CD4-positive, alpha-beta T cell treated with Interferon alpha-2 for 1 hour (primary cell): ENCODE results near the gene LRFN2.

Experiments used
- DNase-seq, 2 donors: peaks; one replicate each; pipeline ENCODE4 v3.0.0-alpha.2; 2020 to 2022

Gene LRFN2

GRCh38 chr6:40359808-40360207 is 227.4 kb downstream of the LRFN2 start:
- no peak for DNase-seq

- no peak for DNase-seq
Observed at GRCh38 chr6:40358473-40359460, 228.4 kb downstream of the LRFN2 start.

DNA sequence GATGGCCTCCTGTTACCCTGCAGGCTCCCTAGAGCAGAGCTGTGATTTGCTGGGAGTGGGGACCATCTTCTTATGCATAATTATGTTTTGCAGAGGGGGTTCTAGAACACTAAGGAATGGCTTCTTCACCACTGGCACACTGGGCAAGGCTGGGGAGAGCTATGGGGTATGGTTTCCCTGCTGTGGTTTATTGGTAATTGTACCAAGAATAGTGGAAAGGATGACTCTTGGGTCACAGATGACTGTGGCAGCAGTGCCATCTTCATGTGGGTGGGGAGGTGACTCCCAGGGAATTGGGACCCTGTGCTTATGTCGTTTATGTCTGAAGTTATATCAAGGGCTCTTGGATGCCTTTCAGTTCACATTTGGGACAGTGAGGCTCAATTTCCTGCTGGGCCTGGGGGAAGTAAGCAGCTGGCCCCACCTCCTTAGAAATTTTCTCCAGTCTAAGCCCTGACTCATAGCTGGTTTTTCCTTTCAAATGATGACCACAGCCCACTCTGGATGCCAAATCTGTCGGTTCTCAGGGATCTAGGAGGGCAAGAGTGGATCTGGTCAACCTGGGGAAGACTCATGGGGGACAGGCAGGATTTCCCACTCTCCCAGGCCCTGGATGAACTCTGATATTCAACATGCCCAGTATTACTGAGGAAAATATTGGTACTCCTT is 230.8 kb downstream of the LRFN2 start:
- DNase-seq = no peak

DNA sequence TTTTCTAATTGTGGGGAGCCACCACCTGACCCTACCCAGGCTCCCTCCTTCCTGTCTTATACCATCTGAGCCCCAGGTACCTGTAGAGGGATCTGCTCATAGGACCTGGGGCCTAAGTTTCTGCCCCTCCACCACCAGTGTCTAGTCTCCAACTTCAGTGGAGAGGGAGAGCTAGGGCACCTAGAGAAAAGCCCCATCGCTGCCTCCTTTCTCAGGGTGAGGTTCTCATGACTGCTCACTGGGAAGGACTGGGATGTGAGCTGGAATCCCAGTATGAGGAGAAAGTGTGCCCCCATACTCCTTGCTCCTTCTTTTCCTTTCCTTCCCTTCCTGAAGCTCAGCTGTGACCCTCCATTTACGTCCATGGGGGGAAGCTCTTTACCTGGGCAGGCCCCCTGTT is 231.6 kb downstream of the LRFN2 start:
- no peak for DNase-seq

GRCh38 chr6:40355066-40355465 is 232.1 kb downstream of the LRFN2 start:
- DNase-seq = no peak

- DNase-seq = no peak
Observed at GRCh38 chr6:40353967-40354452, 233.2 kb downstream of the LRFN2 start.

DNA sequence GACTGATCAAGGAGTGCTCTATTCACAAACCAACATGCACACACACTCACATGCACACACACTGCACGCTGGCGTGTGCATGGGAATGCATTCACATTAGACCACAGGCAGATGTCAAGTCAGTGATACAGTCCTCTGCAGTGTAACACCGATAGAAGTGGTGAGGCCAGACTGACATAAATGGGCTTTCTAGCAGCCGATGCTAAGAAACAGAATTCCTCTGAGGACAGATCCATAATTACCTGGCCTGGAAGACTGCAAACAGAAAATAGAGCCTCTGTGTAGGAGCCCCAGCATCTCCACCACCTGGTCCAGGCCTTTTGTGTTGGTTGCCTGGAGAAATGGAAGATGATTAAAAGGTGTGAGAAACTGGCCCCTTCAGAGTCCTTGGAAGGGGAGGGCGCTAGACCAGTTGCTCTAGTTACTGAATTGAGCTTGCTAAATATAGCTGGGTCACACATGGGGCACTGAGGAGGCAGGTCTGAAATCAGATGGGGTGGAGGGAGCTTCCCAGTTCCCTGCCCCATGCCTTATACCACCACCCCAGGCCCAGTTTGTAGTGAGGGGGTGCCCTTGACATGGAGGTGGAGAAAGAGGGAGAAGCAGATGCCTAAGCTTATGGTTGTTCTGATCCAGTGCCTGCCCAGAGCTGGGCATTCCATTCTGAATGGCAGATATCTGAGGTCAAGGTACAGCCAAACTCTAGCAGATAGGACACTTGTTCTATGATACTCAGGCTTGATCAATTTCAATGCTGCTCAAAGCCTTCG is 233.8 kb downstream of the LRFN2 start:
- DNase-seq = no peak

- no peak for DNase-seq
Observed at GRCh38 chr6:40352527-40353170, 234.5 kb downstream of the LRFN2 start.

DNA sequence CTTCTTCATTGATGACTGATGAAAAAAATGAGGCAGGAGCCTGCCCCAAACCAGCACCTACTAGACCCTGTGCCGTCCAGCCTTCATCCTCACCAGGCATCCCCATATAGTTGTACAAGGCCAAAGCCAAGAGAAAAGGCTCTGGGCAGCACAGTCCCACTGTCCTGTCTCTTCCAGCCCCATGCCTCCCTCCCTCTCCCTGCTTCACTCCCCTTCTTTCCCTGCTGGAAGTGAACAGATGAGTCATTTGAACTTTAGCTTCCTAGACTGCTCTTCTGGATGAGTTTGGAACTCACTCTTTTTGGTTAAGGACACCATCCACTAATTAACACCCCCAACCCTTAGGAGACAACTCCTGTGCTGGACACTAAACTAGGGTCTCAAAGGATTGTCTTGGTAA is 235.2 kb downstream of the LRFN2 start:
- no peak for DNase-seq

- no peak for DNase-seq
Observed at GRCh38 chr6:40350747-40351217, 236.4 kb downstream of the LRFN2 start.

DNA sequence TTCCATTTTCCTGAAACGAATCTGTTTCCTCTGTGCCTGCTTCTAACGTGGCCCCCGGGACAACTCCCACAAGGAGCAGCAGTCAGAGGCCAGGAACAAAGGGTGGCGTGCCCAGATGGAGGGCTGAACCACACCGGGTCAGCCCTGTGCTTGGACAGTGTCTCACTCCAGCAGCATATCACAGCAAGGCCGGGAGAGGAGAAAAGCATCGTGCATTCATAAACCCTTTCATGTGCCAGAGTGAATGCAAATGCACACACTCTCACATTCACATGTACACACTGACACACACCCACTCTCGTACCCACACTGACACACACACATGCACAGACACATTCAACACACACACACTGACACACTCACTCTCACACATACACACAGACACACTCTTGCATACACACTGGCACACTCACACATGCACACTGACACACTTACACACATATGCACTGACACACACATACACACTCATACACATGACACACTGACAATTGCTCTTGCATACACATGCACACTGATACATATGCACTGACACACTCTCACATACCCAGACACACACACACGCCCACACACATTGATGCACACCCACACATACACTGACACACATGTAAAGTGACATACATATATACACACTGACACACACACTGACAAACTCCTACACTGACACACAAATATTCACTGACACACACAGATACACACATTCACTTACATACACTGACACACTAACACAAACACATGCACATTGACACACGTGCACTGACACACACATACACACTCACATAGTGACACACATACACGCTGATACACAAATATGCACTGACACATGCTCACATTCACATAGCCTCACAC is 237.0 kb downstream of the LRFN2 start:
- DNase-seq = no peak

DNA sequence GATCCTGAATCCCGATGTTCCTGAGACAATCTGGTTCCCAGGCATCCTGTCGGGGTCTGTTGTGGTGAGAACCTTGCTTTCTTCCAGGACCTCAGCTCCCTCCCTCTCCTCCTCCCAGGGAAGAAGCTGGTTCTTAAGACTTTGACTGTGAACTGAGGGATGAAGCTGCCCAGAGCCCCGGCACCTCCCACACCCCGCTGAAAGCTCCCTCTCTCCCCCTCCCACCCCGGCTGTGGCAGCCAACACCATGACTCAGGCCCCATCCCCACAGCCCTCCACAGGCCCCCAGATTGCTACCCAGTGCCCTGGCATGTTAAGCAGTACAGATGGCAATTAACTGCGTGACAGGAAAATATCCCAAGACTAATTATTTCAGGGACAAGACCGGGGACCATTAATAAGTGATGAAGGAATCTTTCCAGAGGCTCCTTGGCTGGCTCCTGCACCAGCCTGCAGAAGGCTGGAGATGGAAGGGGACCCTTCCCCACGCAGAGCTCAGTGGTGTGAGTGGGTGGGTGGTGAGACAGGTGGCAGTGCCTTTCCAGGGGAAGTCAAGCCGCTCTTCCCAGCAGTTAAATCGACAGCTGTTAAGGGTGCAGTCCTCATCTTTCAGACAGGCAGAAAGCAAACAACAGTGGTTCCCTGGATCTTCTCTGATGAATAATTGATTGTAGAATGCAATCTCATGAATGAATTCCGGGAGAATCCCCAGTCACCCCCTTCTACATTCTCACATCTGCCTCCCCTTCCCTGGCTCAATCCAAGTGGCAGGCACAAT is 237.9 kb downstream of the LRFN2 start:
- no peak for DNase-seq

GRCh38 chr6:40348591-40348990 is 238.6 kb downstream of the LRFN2 start:
- DNase-seq = no peak

- no peak for DNase-seq
Observed at GRCh38 chr6:40347571-40348011, 239.6 kb downstream of the LRFN2 start.

DNA sequence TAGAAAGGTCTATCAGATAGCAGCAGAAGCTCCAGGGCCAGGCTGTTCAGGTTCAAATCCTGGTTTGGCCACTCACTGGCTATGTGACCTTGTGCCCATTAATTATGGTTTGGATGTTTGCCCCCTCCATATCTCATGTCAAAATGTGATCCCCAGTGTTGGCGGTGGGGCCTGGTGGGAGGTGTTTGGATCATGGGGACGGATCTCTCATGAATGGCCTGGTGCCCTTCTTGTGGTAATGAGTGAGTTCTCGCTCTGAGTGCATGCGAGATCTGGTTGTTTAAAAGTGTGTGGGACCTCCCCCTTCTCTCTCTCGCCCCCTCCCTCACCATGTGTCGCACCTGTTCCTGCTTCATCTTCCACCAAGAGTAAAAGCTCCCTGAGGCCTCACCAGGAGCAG is 240.9 kb downstream of the LRFN2 start:
- no peak for DNase-seq

DNA sequence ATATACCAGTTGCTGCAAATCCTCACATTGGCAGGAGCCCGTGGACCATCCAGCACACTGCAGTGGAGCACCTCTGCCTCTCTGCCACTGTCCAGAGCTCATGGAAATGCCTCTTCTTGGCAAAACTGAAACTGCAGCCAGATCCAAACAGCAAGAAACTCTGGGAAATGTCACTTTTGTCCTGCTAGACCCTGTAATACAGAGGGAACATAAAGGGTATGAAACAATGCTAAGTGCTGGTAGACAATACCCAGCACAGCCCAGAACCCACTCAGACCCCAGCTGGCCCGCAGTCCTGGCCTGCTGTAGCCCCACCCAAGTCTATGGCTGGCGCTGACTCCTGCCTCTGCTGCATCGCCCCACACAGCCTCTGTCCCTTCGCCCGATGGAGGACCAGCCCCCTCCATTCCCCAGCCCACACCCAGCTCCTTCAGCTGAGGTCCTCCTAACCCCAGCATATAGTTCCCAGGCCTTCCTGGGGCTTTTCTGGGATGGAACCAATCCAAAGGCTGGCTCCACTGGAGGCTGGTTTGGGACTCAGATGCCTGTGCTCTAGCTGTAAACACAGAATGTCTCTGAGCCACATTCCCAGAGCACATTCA is 242.5 kb downstream of the LRFN2 start:
- DNase-seq = no peak

DNA sequence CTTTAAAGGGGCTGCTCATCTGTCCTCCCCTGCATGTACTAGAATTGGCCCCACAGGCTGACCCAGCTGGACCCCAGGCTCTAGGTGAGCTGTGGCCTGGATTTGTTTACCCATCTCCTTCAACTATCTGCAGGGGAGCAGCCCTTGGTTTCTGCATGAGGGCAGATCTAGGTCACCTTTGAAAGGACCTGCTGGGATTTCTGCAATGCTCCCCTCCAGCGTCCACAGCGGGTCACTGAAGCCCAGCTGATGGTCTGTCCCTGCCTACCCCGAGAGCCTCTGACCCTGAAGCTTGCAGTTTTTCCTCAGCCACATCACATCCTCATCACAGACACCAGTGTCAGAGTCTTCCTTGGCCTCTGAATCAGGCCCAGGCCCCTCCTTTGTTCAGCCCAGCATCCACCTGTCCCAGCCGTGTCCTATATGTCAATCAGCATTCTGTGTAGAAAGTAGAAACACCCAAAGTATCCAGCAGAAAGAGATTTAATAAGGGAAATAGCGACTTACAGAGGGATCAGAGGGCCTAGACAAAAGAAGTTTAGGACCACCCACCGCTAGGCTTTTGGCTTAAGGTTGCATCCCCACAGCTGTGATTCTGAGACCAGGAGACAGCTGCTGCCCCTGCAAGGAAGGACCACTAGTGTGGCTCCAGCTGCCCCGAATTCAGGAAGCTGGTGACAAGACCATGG is 243.1 kb downstream of the LRFN2 start:
- no peak for DNase-seq

GRCh38 chr6:40343318-40343876 is 243.8 kb downstream of the LRFN2 start:
- DNase-seq = no peak

- DNase-seq = no peak
Observed at GRCh38 chr6:40342723-40343122, 244.4 kb downstream of the LRFN2 start.
